NCI-H748 (cell line): ENCODE results near the gene ERVK3-1.

Source experiments
- DNase-seq: peaks from one replicate; lab custom pipeline; 2025; ENCODE audit not compliant: unreplicated experiment; lab: John Stamatoyannopoulos, UW

ERVK3-1 gene

DNA sequence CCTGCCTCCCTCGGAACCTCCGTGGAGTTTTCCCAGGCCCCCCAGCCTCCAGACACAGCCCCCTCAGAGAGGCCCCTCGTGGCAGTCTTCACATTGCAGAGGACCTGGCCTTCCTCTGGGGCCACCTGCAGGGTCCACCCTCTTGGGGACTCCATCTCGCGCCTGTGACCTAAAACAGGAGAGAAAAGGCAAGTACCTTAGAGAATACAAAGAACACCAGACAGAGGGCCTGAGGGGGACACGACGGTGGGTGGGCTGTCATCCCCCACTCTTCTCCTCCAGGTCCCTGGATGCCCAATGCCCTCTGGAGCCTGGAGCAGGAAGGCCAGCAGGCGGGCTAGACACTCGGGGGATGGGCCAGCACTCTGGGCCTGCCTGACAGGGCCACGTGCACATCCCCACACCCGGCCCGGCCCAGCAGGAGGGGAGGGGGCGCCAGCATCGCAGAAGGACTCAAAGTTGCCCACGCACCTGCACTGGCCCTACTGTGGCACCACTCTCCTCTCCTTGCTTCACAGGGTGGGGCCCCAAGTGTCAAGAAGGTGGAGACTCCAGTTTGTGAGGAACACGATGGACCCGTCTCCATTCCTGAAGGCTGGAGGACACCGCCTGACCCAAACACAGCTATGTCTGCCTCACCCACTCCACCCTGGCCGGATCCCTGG lies 52.4 kb downstream of the ERVK3-1 start:
- DNase-seq: no peak

GRCh38 chr19:58361900-58362271 lies 56.7 kb downstream of the ERVK3-1 start:
- DNase-seq: peak; percentile 74

DNA sequence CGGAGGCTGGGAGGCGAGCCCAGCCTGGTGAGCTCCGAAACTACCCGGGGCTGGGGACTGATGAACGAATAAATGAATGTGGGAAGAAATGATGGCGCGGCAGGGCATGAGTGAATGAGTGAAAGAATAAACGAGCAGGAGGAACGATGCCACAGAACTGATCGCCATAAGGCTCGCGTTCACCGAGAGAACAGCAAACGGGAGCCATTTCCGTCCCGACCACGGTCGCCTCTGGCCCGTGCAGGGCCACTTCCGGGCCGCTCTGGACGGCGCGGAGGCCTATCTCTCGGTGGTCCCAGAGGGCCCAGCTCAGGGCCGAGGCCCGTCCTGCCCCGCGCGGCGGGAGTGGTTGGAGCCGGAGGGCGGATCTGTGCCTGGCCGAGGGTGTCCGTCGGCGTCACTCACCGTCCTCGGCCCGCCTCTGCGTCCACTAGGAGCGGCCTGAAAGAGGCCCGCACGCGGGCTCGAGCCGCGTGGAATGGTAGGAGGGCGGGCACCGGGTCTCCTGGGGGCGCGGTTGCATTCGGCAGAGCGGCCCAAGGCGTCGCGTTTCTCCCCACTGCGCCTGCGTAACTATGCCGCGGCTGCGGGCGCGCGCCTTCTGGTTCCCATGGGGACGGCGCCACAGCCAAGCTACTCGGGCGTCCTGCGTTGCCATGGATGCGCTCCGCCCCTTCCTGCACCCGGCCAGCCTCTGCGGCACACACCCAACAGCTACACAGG lies 57.3 kb downstream of the ERVK3-1 start, which contains the start of gene ZNF497:
Gene ZNF497 (minus strand): TSS at position 480 of the 723 bp plus-strand sequence. CDS start 5,116 bp downstream, outside the sequence.
- DNase-seq: peak; percentile 99

GRCh38 chr19:58364146-58364545 lies 59.0 kb downstream of the ERVK3-1 start:
- DNase-seq: no peak
